ENCODE measurements around the gene TOPAZ1.

TOPAZ1 gene

DNA sequence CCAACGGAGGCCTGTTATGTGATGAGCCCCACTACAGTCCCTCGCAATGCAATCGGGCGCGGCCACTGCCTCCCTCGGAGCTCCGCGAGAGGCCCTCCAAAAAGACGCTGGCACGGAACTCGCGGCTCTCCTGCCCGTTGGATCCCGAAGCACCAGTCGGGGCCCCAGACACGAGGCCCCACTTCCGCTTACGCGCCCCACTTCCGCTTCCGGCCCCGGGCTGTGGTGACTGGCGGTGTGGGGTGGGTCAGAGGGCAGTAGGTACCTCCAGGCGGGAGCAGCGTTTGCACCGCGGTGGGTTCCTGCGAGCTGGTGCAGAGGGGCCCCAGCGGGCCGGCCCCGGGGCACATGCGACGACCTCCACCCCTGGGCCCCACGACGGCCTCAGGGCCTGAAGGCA lies at the start of gene TOPAZ1:
TOPAZ1 (plus strand) TSS at position 181 of the 400 bp plus-strand sequence; CDS start at position 349, 168 bp downstream.
- no peak for DNase-seq

- no peak for DNase-seq
Observed at GRCh38 chr3:44198284-44199269, 43.1 kb upstream of the TOPAZ1 start.

DNA sequence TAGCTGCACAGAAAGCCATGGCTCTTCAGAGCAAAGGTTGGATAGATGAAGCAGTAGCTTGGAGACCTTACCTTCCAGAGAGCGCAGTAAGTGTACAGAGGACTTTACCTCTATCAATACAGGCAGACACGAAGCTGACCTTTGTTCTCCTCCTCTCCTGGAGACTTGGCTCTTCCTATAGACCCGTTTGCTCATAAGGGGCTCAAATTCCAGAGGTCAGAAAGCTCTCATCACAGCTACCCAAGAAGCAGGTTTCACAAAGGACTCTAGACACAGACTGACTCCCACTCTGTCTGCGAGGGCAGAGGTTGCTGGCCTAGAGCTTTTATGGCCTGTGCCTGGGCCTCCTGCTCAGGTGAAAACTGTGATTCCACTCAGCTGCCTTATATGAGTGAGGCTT lies 35.4 kb upstream of the TOPAZ1 start:
- DNase-seq, result no peak

DNA sequence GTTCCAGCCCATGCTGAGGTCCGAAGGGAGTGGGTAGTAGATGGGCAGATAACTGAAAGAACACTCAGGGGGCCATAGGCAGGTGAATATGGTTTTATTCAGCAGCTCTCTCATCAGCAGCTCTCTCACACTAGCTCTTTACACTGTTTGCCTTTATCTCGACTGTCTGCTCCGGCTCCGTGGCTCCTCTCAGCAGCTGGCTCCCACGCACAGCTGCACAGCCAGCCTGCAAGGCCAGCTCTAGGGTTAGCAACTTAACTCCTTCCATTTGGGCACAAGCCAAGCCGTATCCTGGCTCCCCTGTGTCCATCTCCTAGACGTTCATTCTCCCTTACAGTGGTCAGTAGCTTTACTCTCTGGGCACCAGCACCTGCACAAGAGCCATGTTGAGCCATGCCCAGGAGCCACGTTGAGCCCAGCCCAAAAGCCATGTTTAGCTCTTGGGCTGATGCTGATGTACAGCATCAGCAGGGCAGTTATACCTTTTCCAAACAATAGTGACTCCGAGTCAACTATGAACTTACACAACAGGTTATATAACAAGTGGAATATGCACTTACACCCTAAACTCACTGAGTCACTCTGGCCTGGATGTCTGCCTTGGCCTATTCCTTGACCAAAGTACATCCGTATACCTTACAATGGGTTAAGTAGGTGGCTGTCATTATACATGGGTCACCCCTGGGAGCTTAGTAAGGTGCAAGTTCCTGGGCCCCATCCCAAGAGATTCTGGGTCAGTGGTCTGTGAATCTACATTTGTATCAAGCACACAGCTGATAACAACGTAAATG lies 34.6 kb upstream of the TOPAZ1 start:
- no peak for DNase-seq

DNA sequence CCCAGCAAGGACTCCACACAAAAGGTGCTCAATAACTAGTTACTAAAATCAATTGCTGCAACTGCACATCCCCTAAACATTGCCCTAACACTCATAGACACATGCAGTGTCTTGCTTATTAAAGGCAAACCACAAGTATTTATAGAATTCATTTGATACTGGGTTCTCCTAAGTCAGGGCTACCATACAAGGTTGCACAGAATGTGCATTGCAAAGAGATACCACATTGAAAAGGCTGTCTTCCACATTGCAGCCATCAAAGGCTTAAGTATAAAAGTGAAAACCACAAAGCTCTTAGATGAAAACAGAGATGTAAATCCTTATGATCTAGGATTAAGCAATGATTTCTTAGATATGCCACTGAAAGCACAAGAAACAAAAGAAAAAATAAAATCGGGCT lies 33.6 kb upstream of the TOPAZ1 start:
- DNase-seq, result no peak

GRCh38 chr3:44208568-44208967 lies 33.1 kb upstream of the TOPAZ1 start:
- DNase-seq, result no peak

DNA sequence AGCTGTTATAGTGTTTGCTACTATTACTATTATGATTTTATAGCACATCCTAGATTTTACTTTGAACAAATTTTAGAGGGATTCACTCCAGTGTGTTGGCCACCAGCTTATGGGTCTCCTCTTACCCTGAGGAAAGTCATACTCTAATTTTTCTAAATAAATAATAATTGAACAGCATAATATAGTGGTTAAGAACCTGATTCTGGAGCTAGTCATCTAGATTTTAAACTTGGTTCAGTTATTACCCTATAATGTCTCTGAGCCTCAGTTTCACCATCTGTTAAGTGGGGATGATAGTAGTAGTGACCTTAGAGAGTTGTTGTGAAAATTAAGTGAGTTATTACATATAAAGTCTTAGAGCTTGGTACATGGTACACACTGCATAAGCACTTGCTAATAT lies 30.7 kb upstream of the TOPAZ1 start:
- DNase-seq, result no peak

DNA sequence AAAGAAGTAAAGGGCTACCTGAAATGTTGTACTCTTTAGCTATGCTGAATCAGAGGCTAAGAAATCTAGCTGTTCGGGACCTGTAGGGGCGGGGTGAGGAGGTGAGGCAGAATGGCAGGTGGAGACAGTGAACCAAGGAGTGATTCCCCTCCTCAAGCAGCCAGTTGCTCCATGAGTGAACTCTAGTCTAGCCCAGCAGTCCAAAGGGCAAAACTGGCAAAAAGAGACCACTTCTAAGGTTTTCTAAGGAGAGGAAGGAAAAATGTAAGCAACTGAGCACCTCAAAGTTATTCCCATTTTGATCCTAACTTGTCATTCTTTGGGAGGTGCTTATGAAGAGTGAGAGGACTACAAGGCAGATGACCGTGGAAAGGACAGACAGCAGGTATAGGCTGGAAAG lies 19.3 kb upstream of the TOPAZ1 start:
- DNase-seq, result no peak

GRCh38 chr3:44223299-44223698 lies 18.4 kb upstream of the TOPAZ1 start:
- no peak for DNase-seq

- no peak for DNase-seq
Observed at GRCh38 chr3:44224131-44224530, 17.6 kb upstream of the TOPAZ1 start.

DNA sequence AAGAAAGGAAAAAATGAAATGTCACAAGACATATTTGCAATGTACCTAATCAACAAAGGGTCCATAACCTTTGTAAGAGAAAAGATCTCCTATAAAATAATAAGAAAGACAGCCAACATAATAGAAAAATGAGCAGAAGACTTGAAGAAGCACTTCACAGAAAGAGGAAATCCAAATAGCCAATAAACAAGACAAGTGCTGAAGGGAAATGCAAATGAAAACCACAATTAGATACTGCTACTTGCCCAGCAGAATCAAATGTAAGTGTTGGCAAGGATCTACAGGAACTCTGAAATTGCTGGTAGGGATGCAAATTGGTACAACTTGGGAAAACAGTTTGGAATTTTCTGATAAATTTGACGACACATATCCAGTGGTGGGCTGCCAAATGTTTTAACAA lies 15.1 kb upstream of the TOPAZ1 start:
- DNase-seq, result no peak

- DNase-seq, result no peak
Observed at GRCh38 chr3:44227632-44228031, 14.1 kb upstream of the TOPAZ1 start.

GRCh38 chr3:44228900-44229299 lies 12.8 kb upstream of the TOPAZ1 start:
- no peak for DNase-seq

DNA sequence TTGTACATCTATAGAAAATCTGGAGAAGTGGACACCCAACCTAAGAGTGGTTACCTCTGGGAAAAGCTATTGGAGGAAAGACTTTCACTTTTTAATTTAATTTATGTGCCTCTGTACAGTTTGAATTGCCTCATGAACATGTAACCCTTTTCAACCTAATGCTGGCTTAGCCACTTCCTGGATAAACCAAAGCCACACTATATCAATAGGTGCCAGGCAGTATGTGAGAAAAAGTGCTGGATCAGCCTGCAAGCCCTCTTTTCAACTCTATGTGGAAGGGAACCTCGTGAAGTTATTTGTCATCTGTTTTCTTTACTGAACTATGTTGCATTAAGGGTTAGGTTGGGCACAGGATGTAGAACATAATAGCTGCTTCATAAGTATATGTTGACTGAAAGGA lies 9.3 kb upstream of the TOPAZ1 start:
- no peak for DNase-seq

GRCh38 chr3:44234648-44235268 lies 6.9 kb upstream of the TOPAZ1 start:
- DNase-seq, result no peak

- DNase-seq, result no peak
Observed at GRCh38 chr3:44235604-44236484, 5.8 kb upstream of the TOPAZ1 start.

DNA sequence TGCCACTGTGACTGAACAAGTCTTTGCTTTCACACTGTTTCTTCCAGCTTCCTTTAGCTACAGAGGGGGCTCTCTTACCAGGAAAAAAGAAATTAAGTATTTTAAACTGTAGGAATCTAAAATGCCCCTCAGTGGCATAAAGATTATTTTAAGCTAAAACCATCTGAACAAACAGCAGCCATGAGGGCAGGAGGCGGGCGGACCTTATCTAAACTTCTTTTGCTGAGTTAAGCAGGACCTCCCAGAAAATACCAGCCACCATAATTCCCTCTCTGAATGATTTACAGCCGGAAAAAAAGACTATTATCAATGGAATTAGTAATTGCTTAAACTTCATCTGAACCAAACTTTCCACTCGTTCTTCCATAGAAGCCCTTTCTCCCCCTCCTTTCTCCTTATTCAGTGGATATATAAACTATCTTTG lies 5.2 kb upstream of the TOPAZ1 start:
- DNase-seq, result no peak

DNA sequence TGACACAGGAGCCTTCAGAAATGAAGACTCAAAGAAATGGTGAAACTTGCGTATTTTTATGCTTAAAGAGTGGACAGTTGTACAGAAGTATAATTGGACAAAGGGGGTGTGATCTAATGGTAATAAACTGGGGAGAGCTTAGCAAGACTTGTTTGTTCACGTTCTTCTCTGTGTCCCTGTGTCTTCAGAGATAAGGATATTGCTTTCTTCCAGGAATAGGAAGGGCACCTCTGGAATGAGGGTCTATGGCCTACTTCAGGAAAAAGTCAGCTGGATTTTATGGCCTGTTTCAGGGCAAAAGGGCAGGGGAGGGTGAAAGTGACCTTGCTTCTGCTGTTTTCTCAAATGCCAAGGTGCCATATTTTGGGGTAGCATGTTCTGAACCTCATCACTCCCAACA lies 4.5 kb upstream of the TOPAZ1 start:
- DNase-seq, result no peak

- no peak for DNase-seq
Observed at GRCh38 chr3:44237665-44238064, 4.0 kb upstream of the TOPAZ1 start.

GRCh38 chr3:44238889-44239288 lies 2.8 kb upstream of the TOPAZ1 start:
- DNase-seq, result no peak

DNA sequence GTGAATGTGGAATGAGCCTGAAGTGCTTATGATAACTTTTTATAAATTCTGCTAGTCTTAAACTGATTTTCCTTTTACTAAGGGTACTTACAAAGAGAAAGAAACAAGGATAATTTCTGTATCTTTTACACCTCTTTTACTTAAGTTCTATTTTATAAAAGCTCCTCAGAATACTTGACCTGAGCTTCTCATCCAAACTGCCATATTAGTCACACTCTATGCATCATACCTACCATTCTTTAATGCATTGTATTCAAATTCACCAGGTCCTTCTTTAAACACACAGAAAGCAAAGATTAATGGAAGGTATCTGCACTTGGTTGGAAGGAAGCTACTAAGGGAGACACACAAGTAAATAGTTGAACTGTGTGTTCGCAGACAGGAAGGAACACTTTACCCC lies 1.6 kb upstream of the TOPAZ1 start:
- no peak for DNase-seq

GRCh38 chr3:44242721-44243120 lies 1.0 kb downstream of the TOPAZ1 start:
- DNase-seq, result no peak

Measured in NCI-H1048 (cell line).